SK-N-MC (cell line): ENCODE measurements around the gene SLC12A1.

ENCODE experiments used
- EZH2 ChIP-seq: fragments of 200-600 bp; sonication (generic); IDR thresholded peaks from one replicate; pipeline ENCODE4 v1.6.1; 2017; ENCODE audit warnings: antibody characterized with exemption
- FOXP2 ChIP-seq: optimal IDR thresholded peaks from 2 replicates; pipeline ENCODE3; 2011; ENCODE audit warnings: mild to moderate bottlenecking, moderate library complexity; ENCODE audit not compliant: insufficient read depth; ENCODE audit errors: extremely low read length, control extremely low read depth
- POLR2AphosphoS5 ChIP-seq: IDR thresholded peaks from 2 replicates; pipeline ENCODE4 v1.6.1; 2012; ENCODE audit warnings: mild to moderate bottlenecking, low read depth, low read length, borderline replicate concordance

- TF ChIP-seq FOXP2 (no peak), POLR2AphosphoS5 (no peak), EZH2 (no peak)
Measured at GRCh38 chr15:48336940-48337339, 130.8 kb downstream of the SLC12A1 start.
